NCI-H2029 (cell line): Measurements from ENCODE around the gene NOD1.
A peak's percentile ranks its signal among the peaks of the same experiment; 100 is the strongest.
"Not testable (repeated sequence)": the region's sequence is repeated elsewhere in the genome, so short reads cannot be mapped to it uniquely, and the experiment has no call there.

Experiments used
- DNase-seq: peaks from one replicate; lab custom pipeline; 2025; lab: John Stamatoyannopoulos, UW

The NOD1 gene

GRCh38 chr7:30503274-30504212, 25.0 kb upstream of the NOD1 start:
- DNase-seq = no peak

GRCh38 chr7:30502470-30503251, 24.1 kb upstream of the NOD1 start:
- no peak for DNase-seq

- DNase-seq = no peak
Measured at GRCh38 chr7:30501264-30501663, 22.7 kb upstream of the NOD1 start.

- no peak for DNase-seq
Measured at GRCh38 chr7:30493228-30493627, 14.6 kb upstream of the NOD1 start.

GRCh38 chr7:30491417-30491816, 12.8 kb upstream of the NOD1 start:
- no peak for DNase-seq

- no peak for DNase-seq
Measured at GRCh38 chr7:30487371-30487770, 8.8 kb upstream of the NOD1 start.

GRCh38 chr7:30485667-30486066, 7.1 kb upstream of the NOD1 start:
- no peak for DNase-seq

- not testable (repeated sequence) for DNase-seq
Measured at GRCh38 chr7:30481416-30481815, 2.8 kb upstream of the NOD1 start.

- DNase-seq = no peak
Measured at GRCh38 chr7:30479202-30480120, 877 bp upstream of the NOD1 start.

GRCh38 chr7:30476459-30477145, 2.0 kb downstream of the NOD1 start:
- peak; percentile 79 for DNase-seq

- DNase-seq = no peak
Measured at GRCh38 chr7:30475580-30475979, 3.0 kb downstream of the NOD1 start.

GRCh38 chr7:30474893-30475292, 3.7 kb downstream of the NOD1 start:
- DNase-seq = no peak

- DNase-seq = no peak
Measured at GRCh38 chr7:30474485-30474884, 4.1 kb downstream of the NOD1 start.

GRCh38 chr7:30473903-30474302, 4.7 kb downstream of the NOD1 start:
- DNase-seq = no peak

- no peak for DNase-seq
Measured at GRCh38 chr7:30472784-30473775, 5.5 kb downstream of the NOD1 start.

GRCh38 chr7:30472081-30472783, 6.4 kb downstream of the NOD1 start:
- no peak for DNase-seq

GRCh38 chr7:30471205-30471604, 7.4 kb downstream of the NOD1 start:
- DNase-seq = no peak

GRCh38 chr7:30470771-30471170, 7.8 kb downstream of the NOD1 start:
- DNase-seq = peak; percentile 95

- DNase-seq = peak; percentile 48
Measured at GRCh38 chr7:30470163-30470770, 8.3 kb downstream of the NOD1 start.
